Peyer's patch (tissue), 4 donors: Measurements from ENCODE around the gene MAZ. TPM values are rescaled to one million over a fixed set of nuclear protein-coding genes. Genes with fewer than 3 reads are reported as not detected.

Source experiments
- DNase-seq, 3 donors: peaks; one replicate each; pipeline ENCODE4 v3.0.0-alpha.2; 2017 to 2019
- H3K27ac ChIP-seq, 4 donors: fragments of 200-600 bp; sonication (generic); one replicate each; pipeline ENCODE4 v1.5.1; 2016 to 2019
- H3K27me3 ChIP-seq, 2 donors: fragments of 200-600 bp; sonication (generic); one replicate each; pipeline ENCODE4 v1.5.1; 2019
- H3K36me3 ChIP-seq, 3 donors: fragments of 200-600 bp; sonication (generic); one replicate each; pipeline ENCODE4 v1.5.1; 2016 to 2019
- H3K4me1 ChIP-seq, 4 donors: fragments of 200-600 bp; sonication (generic); one replicate each; pipeline ENCODE4 v1.5.1; 2016 to 2019
- H3K4me3 ChIP-seq, 4 donors: fragments of 200-600 bp; sonication (generic); 1 replicate in 3 of 4; 2 replicates in 1 of 4; pipeline ENCODE4 v1.5.1; 2016 to 2019; ENCODE audit warnings: mild to moderate bottlenecking in 1 of 4
- H3K9me3 ChIP-seq, 4 donors: fragments of 200-600 bp; sonication (generic); one replicate each; pipeline ENCODE4 v1.5.1; 2016 to 2019; ENCODE audit warnings: mild to moderate bottlenecking in 1 of 4
- POLR2A ChIP-seq, 2 donors: fragments of 450-650 bp; IDR thresholded peaks; one replicate each; pipeline ENCODE4 v1.5.1; 2017; ENCODE audit warnings: antibody characterized with exemption in 2 of 2, mild to moderate bottlenecking in 2 of 2, moderate library complexity in 2 of 2
- total RNA-seq, 4 donors: library from RNA; depleted of rRNA; stranded (reverse); fragments of >200 nt; gene quantifications; one replicate each; pipeline ENCODE4 v1.1.0, GENCODE V29; 2016
- TF ChIP-seq, protein P1 (sequence below), 6 experiments: fragments of 450-650 bp in 4 of 6; fragments of 200-600 bp in 2 of 6; sonication (generic) in 1 of 6; IDR thresholded peaks; one replicate each; pipeline ENCODE4 v1.5.1; 2017 to 2019; ENCODE audit warnings: antibody characterized with exemption in 6 of 6, mild to moderate bottlenecking in 3 of 6, moderate library complexity in 1 of 6

Gene MAZ
- total RNA-seq, 4 donors from 2014 or later, result 124 to 208 (median 135) TPM

DNA sequence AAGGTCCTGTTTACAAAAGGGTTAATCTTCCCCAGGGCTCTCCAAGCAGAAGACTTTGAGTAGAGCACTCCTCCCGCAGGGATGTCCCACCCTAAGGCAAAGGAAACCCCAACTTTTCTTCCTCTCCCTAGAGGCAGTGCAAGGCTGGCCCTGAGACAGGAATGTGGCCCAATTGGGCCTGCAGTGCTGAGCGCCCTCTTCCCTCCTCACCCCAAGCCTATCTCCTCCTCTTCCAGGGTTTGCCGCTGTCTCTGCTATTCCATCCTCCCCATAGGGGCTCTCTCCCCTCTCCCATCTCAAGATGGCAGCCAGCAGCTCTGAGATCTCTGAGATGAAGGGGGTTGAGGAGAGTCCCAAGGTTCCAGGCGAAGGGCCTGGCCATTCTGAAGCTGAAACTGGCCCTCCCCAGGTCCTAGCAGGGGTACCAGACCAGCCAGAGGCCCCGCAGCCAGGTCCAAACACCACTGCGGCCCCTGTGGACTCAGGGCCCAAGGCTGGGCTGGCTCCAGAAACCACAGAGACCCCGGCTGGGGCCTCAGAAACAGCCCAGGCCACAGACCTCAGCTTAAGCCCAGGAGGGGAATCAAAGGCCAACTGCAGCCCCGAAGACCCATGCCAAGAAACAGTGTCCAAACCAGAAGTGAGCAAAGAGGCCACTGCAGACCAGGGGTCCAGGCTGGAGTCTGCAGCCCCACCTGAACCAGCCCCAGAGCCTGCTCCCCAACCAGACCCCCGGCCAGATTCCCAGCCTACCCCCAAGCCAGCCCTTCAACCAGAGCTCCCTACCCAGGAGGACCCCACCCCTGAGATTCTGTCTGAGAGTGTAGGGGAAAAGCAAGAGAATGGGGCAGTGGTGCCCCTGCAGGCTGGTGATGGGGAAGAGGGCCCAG, 6.7 kb downstream of the MAZ start:
- Histone ChIP-seq H3K36me3 (peaks cover 0 to 15% (median 0%) of the 10 kb centered on the region in 3 donors), H3K27me3 (no peaks in the 10 kb centered on the region), H3K9me3 (no peaks in the 10 kb centered on the region), H3K27ac (peak overlapping the region; percentile 63 to 98 (median 86)), H3K4me1 (peaks cover 4 to 82% (median 39%) of the 10 kb centered on the region in 4 donors), H3K4me3 (peak overlapping the region in 2 of 4 donors; percentile 51 to 53)
- no peak for TF ChIP-seq POLR2A (IDR thresholded peaks at IDR 0.05)
- TF ChIP-seq, protein P1, sequence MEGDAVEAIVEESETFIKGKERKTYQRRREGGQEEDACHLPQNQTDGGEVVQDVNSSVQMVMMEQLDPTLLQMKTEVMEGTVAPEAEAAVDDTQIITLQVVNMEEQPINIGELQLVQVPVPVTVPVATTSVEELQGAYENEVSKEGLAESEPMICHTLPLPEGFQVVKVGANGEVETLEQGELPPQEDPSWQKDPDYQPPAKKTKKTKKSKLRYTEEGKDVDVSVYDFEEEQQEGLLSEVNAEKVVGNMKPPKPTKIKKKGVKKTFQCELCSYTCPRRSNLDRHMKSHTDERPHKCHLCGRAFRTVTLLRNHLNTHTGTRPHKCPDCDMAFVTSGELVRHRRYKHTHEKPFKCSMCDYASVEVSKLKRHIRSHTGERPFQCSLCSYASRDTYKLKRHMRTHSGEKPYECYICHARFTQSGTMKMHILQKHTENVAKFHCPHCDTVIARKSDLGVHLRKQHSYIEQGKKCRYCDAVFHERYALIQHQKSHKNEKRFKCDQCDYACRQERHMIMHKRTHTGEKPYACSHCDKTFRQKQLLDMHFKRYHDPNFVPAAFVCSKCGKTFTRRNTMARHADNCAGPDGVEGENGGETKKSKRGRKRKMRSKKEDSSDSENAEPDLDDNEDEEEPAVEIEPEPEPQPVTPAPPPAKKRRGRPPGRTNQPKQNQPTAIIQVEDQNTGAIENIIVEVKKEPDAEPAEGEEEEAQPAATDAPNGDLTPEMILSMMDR (IDR thresholded peaks at IDR 0.05), result no peak
- DNase-seq, result no peak

DNA sequence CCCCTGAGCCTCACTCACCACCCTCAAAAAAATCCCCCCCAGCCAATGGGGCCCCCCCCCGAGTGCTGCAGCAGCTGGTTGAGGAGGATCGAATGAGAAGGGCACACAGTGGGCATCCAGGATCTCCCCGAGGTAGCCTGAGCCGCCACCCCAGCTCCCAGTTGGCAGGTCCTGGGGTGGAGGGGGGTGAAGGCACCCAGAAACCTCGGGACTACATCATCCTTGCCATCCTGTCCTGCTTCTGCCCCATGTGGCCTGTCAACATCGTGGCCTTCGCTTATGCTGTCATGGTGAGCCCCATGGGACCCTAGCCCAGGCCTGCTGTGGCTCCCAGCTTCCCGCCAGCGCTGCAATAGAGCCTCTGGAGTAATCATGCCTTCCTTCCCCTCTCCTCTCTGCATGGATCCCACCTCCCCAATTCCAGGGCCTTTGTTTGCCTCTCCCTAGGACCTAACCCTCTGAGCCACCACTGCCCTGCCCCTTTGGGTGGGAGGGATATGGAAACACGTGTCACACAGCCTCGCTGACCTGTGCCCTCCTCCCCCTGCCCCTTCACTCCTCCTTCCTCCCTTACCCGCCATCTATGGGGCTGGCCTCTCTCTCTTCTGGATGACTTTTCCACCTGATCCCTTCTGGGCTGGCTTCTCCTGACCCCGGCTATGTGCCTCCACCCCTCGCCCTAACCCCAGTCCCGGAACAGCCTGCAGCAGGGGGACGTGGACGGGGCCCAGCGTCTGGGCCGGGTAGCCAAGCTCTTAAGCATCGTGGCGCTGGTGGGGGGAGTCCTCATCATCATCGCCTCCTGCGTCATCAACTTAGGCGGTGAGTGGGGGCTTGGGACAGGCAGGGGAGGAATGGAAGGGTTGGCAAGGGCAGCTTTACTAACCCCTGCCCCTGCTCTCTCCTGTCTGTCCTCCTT, 7.6 kb downstream of the MAZ start:
- H3K27me3 ChIP-seq, result no peaks in the 10 kb centered on the region
- TF ChIP-seq POLR2A (IDR thresholded peaks at IDR 0.05), result no peak
- TF ChIP-seq, protein P1 (IDR thresholded peaks at IDR 0.05), result no peak
- no peak for DNase-seq
- H3K4me3 ChIP-seq, result no peak overlapping the region
- no peaks in the 10 kb centered on the region for H3K9me3 ChIP-seq
- peaks cover 0 to 17% (median 0%) of the 10 kb centered on the region in 3 donors for H3K36me3 ChIP-seq
- H3K27ac ChIP-seq, result no peak overlapping the region
- H3K4me1 ChIP-seq, result peaks cover 3 to 82% (median 30%) of the 10 kb centered on the region in 4 donors

DNA sequence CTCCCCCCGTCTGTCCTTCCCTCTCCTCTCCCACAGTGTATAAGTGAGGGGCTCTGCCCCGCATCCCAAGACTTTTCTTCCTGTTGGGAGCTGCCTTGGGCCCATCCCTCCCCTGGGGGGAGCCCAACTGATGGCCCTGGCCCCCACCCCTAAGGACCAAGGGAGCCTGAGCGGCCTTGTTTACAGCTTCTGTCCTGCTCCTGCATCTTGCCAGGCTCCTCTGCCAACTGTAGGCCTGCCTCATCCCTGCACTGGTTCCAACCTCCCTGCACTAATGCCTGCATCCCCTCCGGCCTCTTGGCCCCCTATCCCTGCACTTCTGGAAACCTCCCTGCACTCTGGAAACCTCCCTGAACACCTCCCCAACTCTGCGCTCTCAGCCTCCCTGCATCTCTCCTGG, 8.3 kb downstream of the MAZ start:
- H3K4me3 ChIP-seq, result no peak overlapping the region
- no peaks in the 10 kb centered on the region for H3K27me3 ChIP-seq
- no peak for DNase-seq
- H3K27ac ChIP-seq, result peak overlapping the region in 3 of 4 donors; percentile 41 to 96 (median 91)
- no peaks in the 10 kb centered on the region for H3K9me3 ChIP-seq
- peaks cover 0 to 82% (median 27%) of the 10 kb centered on the region in 4 donors for H3K4me1 ChIP-seq
- peaks cover 0 to 12% (median 0%) of the 10 kb centered on the region in 3 donors for H3K36me3 ChIP-seq
- TF ChIP-seq POLR2A (IDR thresholded peaks at IDR 0.05), result no peak
- TF ChIP-seq, protein P1 (IDR thresholded peaks at IDR 0.05), result no peak

GRCh38 chr16:29815032-29815721, 8.8 kb downstream of the MAZ start:
- peaks cover 0 to 82% (median 26%) of the 10 kb centered on the region in 4 donors for H3K4me1 ChIP-seq

More at GRCh38 chr16:29815032-29815721, 8.8 kb downstream of the MAZ start:
- peak; percentile 53 to 71 (median 60) for DNase-seq
- TF ChIP-seq, protein P1 (IDR thresholded peaks at IDR 0.05), result no peak
- no peak for TF ChIP-seq POLR2A (IDR thresholded peaks at IDR 0.05)
- H3K9me3 ChIP-seq, result no peaks in the 10 kb centered on the region
- H3K36me3 ChIP-seq, result peaks cover 0 to 8% (median 0%) of the 10 kb centered on the region in 3 donors
- H3K27ac ChIP-seq, result peak overlapping the region; percentile 41 to 96 (median 88)
- H3K4me3 ChIP-seq, result peak overlapping the region; percentile 54 to 78 (median 70)
- H3K27me3 ChIP-seq, result no peaks in the 10 kb centered on the region
